ENCODE data around the gene WDR27.
"Not testable (repeated sequence)": the region's sequence is repeated elsewhere in the genome, so short reads cannot be mapped to it uniquely, and the experiment has no call there.

Gene WDR27

GRCh38 chr6:169710009-169710408 is 8.2 kb upstream of the WDR27 start:
- no peak for DNase-seq (ENCODE audit: low read depth in 4 of 4, low spot score in 1 of 4)

DNA sequence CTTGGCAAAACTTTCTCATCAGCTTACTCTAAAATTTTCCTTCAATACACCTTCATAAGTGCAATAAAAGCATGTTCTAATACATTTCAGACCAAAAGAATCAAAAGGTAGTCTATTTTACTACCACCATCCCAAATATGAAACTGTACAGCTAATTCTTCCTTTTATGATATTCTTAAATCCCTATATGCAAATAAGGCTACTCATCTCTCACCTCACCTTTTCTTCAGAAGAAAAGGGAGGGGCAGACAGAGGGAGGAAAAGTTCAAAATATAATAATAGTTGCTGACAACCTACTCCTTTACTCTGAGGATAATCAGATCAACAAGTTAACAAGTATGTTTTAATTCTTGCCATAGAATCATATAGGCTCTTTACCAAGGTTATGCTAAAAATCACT is 7.5 kb upstream of the WDR27 start:
- no peak for DNase-seq (ENCODE audit: low read depth in 4 of 4, low spot score in 1 of 4)

- DNase-seq (ENCODE audit: low read depth in 4 of 4, low spot score in 1 of 4), result no peak
These were observed 5.9 kb upstream of the WDR27 start for GRCh38 chr6:169707772-169708171.

DNA sequence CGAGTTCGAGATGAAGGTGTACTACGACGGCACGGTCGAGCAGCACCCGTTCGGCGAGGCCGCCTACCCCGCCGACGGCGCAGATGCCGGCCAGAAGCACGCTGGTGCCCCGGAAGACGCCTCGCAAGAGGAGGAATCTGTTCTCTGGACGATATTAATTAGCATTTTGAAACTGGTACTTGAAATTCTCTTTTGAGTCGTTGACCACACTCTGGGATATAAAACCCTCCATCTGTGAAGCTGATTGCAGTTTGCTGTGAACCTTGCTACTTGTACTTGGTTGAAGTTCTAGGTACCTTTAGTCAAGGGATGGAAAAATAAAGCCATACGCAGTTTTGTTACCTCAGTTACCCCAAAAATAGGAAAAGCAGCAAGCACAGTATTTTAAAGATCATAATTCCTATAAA is 1.0 kb upstream of the WDR27 start:
- DNase-seq (ENCODE audit: low read depth in 4 of 4, low spot score in 1 of 4), result no peak

GRCh38 chr6:169701311-169701953 is 397 bp downstream of the WDR27 start:
- no peak for DNase-seq (ENCODE audit: low read depth in 4 of 4, low spot score in 1 of 4)

DNA sequence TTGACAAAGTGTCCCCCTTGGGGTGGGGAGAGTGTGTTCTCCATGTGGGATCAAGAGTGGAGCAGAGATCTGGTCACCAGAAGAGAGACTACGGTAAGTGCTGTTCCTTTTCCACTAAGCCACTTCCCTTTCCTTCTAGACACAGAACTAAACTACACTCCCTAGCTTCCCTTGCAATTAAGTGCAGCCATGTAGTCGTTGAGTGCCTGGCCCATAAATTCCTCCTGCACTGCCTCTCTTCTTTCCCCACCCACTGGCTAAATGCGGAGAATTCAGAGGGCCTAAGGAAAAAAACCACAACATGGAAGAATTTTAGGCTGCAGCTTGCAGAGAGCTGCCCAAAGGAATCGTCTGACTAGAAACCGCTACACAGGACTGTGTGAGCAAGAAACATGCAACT is 1.5 kb downstream of the WDR27 start:
- no peak for DNase-seq (ENCODE audit: low read depth in 4 of 4, low spot score in 1 of 4)

- DNase-seq (ENCODE audit: low read depth in 4 of 4, low spot score in 1 of 4), result not testable (repeated sequence)
These were observed 4.7 kb downstream of the WDR27 start for GRCh38 chr6:169697115-169697514.

DNA sequence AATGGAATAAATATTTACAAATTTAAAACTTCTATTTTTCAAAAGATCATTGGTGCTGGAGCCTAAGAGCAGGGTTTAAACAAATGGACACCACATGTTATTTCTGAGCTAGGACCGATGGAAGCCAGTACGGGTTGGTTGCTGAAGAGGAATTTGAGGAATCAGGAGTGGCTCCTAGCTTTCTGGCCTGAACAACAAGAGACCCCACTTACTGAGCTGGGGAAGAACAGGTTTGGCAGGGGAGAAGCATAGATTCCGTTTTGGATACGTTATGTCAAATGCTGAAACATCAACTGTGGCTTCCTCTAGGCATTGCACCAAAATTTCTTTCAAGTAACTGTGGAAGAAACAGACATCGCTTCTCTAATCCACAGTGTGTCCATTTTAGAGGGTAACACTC is 6.7 kb downstream of the WDR27 start:
- no peak for DNase-seq (ENCODE audit: low read depth in 4 of 4, low spot score in 1 of 4)

- no peak for DNase-seq (ENCODE audit: low read depth in 4 of 4, low spot score in 1 of 4)
These were observed 9.3 kb downstream of the WDR27 start for GRCh38 chr6:169692516-169692915.

GRCh38 chr6:169691260-169691659 is 10.6 kb downstream of the WDR27 start:
- DNase-seq (ENCODE audit: low read depth in 4 of 4, low spot score in 1 of 4), result no peak

DNA sequence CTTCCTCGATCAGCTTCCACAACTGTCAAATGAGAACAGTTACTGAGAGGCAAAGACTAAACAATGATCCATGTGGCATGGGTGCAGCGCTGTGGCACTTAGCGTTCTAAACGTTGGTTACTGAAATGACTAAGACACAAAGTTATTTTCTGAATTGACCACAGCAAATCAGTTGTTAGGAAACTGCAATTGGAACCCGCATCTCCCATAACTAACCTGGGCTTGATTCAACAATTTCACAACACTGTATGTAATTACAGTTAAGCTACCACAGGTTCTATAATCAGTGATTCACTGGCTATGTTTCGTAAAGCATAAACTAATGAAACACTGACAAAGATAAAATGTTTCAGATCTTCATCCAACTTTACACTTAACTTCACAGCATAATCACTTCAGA is 12.5 kb downstream of the WDR27 start:
- no peak for DNase-seq (ENCODE audit: low read depth in 4 of 4, low spot score in 1 of 4)

DNA sequence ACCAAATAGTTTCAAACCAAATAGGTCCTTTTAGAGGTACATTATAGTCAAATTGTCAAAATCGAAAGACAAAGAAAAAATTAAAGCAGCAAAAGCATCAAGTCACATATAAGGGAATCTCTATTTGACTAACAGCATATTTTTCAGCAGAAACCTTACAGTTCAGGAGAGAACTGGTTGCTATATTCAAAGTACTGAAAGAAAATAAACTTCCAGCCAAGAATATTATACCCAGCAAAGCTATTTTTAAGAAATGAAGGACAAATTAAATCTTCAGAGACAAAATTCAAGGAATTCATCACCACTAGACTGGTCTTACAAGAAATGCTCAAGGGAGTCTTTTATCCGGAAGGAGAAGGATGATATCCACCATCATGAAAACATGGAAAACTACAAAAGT is 16.0 kb downstream of the WDR27 start:
- no peak for DNase-seq (ENCODE audit: low read depth in 4 of 4, low spot score in 1 of 4)

- DNase-seq (ENCODE audit: low read depth in 4 of 4, low spot score in 1 of 4), result no peak
These were observed 17.8 kb downstream of the WDR27 start for GRCh38 chr6:169684056-169684455.

GRCh38 chr6:169678342-169678741 is 23.5 kb downstream of the WDR27 start:
- no peak for DNase-seq (ENCODE audit: low read depth in 4 of 4, low spot score in 1 of 4)

- DNase-seq (ENCODE audit: low read depth in 4 of 4, low spot score in 1 of 4), result no peak
These were observed 24.7 kb downstream of the WDR27 start for GRCh38 chr6:169677096-169677495.

DNA sequence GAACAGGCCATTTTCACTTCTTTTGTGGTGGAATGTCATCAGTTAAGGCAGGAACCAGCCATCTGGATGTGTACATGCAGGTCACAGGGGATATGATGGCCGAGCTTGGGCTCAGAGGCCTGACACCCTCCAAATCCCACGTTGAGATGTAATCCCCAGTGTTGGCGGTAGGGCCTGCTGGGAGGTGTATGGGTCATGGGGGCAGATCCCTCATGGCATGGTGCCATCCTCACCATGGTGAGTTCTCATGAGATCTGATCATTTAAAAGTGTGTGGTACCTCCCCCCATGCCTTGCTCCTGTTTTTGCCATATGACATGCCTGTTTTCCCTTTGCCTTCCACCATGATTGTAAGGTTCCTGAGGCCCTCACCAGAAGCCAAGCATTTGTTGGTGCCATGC is 26.8 kb downstream of the WDR27 start:
- no peak for DNase-seq (ENCODE audit: low read depth in 4 of 4, low spot score in 1 of 4)

DNA sequence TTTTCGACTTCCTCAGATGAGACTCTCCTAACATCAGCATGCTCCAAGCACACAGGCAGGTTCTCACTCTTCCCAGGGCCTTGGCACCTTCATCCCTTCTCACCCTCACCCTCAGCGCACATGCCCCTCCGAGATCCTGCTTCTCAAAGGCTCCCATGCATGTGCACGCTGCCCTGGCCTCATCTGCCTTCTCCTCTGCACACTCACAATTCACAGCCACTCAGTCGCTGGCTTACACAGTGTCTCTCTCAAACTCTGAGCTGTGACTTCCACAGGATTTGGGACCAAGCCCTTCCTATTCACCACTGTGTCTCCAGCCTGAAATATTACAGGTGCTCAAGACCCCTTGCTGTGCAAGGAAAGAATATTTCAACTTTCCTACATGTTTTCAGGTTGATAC is 30.3 kb downstream of the WDR27 start:
- DNase-seq (ENCODE audit: low read depth in 4 of 4, low spot score in 1 of 4), result no peak

GRCh38 chr6:169669889-169670288 is 31.9 kb downstream of the WDR27 start:
- DNase-seq (ENCODE audit: low read depth in 4 of 4, low spot score in 1 of 4), result no peak

DNA sequence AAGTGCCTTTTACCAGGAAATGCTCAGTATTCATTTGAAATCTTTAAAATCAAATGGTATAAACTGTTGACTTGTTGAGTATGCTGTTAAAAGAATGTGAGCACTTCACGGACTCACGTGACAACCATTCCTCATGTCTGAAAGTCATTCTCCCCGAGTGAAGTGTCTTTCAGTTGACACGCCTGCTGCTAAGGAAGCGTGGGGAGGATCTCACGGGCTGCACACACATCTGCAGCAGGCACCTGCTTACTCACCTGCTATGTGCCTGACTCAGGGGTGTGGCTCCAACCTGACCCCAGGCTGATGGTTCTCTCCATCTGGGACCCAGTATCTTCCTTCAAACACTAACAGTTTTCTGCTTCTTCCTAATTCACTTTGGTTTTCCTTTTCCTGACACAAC is 32.7 kb downstream of the WDR27 start:
- DNase-seq (ENCODE audit: low read depth in 4 of 4, low spot score in 1 of 4), result no peak

GRCh38 chr6:169668203-169668847 is 33.5 kb downstream of the WDR27 start:
- no peak for DNase-seq (ENCODE audit: low read depth in 4 of 4, low spot score in 1 of 4)

DNA sequence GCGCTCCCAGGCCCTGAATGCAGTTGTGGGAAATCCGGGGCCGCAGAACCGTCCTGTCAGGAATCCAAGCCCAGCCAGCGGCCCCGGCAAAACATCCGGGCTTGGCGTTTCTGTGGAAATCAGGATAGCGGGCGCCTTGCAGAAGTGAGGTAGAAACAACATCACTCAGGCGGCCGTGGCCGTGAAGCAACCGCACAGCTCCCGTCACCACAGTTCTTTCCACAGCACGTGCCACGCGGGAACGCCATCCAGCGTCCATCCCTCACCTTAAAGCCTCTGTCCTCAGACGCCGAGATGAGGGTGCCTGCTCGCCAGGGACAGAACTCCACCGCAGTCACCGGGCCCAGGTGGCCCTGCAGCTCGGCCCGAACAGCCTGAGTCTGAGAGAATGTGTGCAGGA is 34.1 kb downstream of the WDR27 start:
- DNase-seq (ENCODE audit: low read depth in 4 of 4, low spot score in 1 of 4), result no peak

GRCh38 chr6:169666441-169666840 is 35.4 kb downstream of the WDR27 start:
- DNase-seq (ENCODE audit: low read depth in 4 of 4, low spot score in 1 of 4), result no peak

GRCh38 chr6:169665289-169665688 is 36.5 kb downstream of the WDR27 start:
- no peak for DNase-seq (ENCODE audit: low read depth in 4 of 4, low spot score in 1 of 4)

Data from stimulated activated CD4-positive, alpha-beta T cell treated with anti-CD3 and anti-CD28 coated beads, Interleukin-1b, Interleukin-23, amount 100 ng/mL, for 24 hours (primary cell).